ENCODE measurements around the gene SORCS2.

GRCh38 chr4:7714738-7715137 lies 522.4 kb downstream of the SORCS2 start:
- TF ChIP-seq, protein P1, sequence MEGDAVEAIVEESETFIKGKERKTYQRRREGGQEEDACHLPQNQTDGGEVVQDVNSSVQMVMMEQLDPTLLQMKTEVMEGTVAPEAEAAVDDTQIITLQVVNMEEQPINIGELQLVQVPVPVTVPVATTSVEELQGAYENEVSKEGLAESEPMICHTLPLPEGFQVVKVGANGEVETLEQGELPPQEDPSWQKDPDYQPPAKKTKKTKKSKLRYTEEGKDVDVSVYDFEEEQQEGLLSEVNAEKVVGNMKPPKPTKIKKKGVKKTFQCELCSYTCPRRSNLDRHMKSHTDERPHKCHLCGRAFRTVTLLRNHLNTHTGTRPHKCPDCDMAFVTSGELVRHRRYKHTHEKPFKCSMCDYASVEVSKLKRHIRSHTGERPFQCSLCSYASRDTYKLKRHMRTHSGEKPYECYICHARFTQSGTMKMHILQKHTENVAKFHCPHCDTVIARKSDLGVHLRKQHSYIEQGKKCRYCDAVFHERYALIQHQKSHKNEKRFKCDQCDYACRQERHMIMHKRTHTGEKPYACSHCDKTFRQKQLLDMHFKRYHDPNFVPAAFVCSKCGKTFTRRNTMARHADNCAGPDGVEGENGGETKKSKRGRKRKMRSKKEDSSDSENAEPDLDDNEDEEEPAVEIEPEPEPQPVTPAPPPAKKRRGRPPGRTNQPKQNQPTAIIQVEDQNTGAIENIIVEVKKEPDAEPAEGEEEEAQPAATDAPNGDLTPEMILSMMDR (IDR thresholded peaks at IDR 0.05) = no peak
- no peak for TF ChIP-seq POLR2A (IDR thresholded peaks at IDR 0.05)
